A673 (cell line): ENCODE data around the gene ARL16.

Source experiments
- EZH2 ChIP-seq: fragments of 200-600 bp; sonication (generic); IDR thresholded peaks from 2 replicates; pipeline ENCODE4 v1.6.1; 2017; ENCODE audit warnings: borderline replicate concordance, low read depth, mild to moderate bottlenecking, mixed read lengths, antibody characterized with exemption, low read length; ENCODE audit not compliant: poor library complexity, severe bottlenecking
- TF ChIP-seq, protein P1 (sequence below): fragments of 300-800, 200-600 bp; sonication (generic); conservative IDR thresholded peaks from 2 replicates; pipeline ENCODE4 v1.5.1; 2017; ENCODE audit warnings: low read depth, mild to moderate bottlenecking, antibody characterized with exemption, low read length, moderate library complexity, mixed read lengths

DNA sequence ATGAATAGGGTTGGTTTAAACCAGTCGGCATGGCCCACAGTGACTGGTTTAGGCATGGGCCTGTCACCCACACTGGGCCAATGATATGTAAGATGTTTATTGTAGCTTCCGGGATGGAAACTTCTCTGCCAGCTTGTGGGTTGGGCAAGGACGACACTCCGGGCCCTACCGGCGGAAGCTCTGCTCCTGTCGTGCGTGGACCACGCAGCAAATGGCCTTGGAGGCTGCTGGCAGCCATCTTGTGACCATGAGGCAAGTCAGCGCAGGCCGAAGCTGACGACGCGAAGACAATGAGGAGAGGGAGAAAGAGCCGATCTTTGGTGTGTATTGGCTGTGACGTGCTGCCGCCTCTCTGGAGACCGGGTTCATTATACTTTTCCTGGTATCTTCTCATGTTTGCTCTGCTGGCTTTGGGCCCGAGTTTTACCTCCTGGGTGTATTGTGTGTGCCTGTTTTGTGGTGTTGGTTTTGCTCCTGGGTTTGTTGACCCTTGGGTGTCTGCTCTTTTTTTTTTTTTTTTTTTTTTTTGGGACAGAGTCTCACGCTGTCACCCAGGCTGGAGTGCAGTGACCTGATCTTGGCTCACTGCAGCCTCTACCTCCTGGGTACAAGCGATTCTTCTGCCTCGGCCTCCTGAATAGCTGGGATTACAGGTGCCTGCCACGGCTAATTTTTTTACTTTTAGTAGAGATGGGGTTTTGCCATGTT lies 43.9 kb upstream of the ARL16 start:
- TF ChIP-seq, protein P1, sequence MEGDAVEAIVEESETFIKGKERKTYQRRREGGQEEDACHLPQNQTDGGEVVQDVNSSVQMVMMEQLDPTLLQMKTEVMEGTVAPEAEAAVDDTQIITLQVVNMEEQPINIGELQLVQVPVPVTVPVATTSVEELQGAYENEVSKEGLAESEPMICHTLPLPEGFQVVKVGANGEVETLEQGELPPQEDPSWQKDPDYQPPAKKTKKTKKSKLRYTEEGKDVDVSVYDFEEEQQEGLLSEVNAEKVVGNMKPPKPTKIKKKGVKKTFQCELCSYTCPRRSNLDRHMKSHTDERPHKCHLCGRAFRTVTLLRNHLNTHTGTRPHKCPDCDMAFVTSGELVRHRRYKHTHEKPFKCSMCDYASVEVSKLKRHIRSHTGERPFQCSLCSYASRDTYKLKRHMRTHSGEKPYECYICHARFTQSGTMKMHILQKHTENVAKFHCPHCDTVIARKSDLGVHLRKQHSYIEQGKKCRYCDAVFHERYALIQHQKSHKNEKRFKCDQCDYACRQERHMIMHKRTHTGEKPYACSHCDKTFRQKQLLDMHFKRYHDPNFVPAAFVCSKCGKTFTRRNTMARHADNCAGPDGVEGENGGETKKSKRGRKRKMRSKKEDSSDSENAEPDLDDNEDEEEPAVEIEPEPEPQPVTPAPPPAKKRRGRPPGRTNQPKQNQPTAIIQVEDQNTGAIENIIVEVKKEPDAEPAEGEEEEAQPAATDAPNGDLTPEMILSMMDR, result no peak
- TF ChIP-seq EZH2, result no peak
